B cell (primary cell): ENCODE data around the gene IL1RL2. TPM values are rescaled to one million over a fixed set of nuclear protein-coding genes. Genes with fewer than 3 reads are reported as not detected.

ENCODE experiments used
- ATAC-seq: fragments of 200-7000 bp; cut with Tn5 transposase; one replicate; pipeline ENCODE4 v1.10.0; 2021; ENCODE audit warnings: low read depth, mild to moderate bottlenecking, moderate number of reproducible peaks, moderate library complexity
- CTCF ChIA-PET: fragments of 350-600 bp; sonication (Branson Sonifier 250); formaldehyde crosslinking; loops from one replicate; lab custom pipeline; 2021; ENCODE audit warnings: antibody characterized with exemption, inconsistent platforms; lab: Charles Lee
- POLR2A ChIA-PET: fragments of 350-600 bp; sonication (Branson Sonifier 250); formaldehyde crosslinking; loops from one replicate; lab custom pipeline; 2021; ENCODE audit warnings: antibody characterized with exemption; lab: Charles Lee
- DNase-seq: peaks from one replicate; pipeline ENCODE4 v3.0.0; 2013
- H2AFZ ChIP-seq: 2 replicates; pipeline ENCODE4 v1.6.1; 2012; ENCODE audit warnings: mild to moderate bottlenecking, low read depth, low read length; ENCODE audit not compliant: insufficient read depth, poor library complexity, severe bottlenecking
- H3K27ac ChIP-seq, 2 donors: 1 replicate in 1 of 2; 2 replicates in 1 of 2; pipeline ENCODE4 v1.5.1; 2012 to 2013; ENCODE audit warnings: low read length in 2 of 2, mild to moderate bottlenecking in 2 of 2, moderate library complexity in 1 of 2
- H3K27me3 ChIP-seq, 4 experiments: fragments of 200-600 bp in 1 of 4; sonication (generic) in 1 of 4; replicated peaks in 1 of 4; 1 replicate in 2 of 4; 2 replicates in 2 of 4; pipeline versions ENCODE4 v1.6.1 to v1.7.0; 2013 to 2016; ENCODE audit warnings: low read length in 3 of 4, mild to moderate bottlenecking in 2 of 4, mixed read lengths in 1 of 4, moderate library complexity in 1 of 4; ENCODE audit not compliant: insufficient read depth in 4 of 4, control insufficient read depth in 3 of 4; ENCODE audit errors: control extremely low read depth in 1 of 4
- H3K36me3 ChIP-seq, 2 experiments: replicated peaks in 1 of 2; 1 replicate in 1 of 2; 2 replicates in 1 of 2; pipeline versions ENCODE4 v1.6.1 to v1.7.1; 2013; ENCODE audit warnings: low read length in 1 of 2; ENCODE audit not compliant: insufficient read depth in 2 of 2, control insufficient read depth in 1 of 2; ENCODE audit errors: control extremely low read depth in 1 of 2, extremely low read depth in 1 of 2
- H3K4me1 ChIP-seq, 2 donors: fragments of 200-600 bp in 1 of 2; sonication (generic) in 1 of 2; 1 replicate in 1 of 2; 2 replicates in 1 of 2; pipeline versions ENCODE4 v1.5.1 to v1.6.1; 2013 to 2017; ENCODE audit warnings: low read length in 2 of 2; ENCODE audit not compliant: control insufficient read depth in 2 of 2, insufficient read depth in 2 of 2
- H3K4me2 ChIP-seq: replicated peaks from 2 replicates; pipeline ENCODE3; 2012; ENCODE audit warnings: mild to moderate bottlenecking, low read depth, low read length; ENCODE audit not compliant: poor library complexity, severe bottlenecking
- H3K4me3 ChIP-seq, 5 experiments: fragments of 200-600 bp in 1 of 5; sonication (generic) in 1 of 5; 1 replicate in 3 of 5; 2 replicates in 2 of 5; pipeline versions ENCODE4 v1.5.1 to v1.7.0; 2011 to 2016; ENCODE audit warnings: low read length in 4 of 5, mild to moderate bottlenecking in 4 of 5, low read depth in 2 of 5, control low read depth in 1 of 5, moderate library complexity in 1 of 5; ENCODE audit not compliant: insufficient read depth in 1 of 5; ENCODE audit errors: control extremely low read depth in 1 of 5, extremely low read depth in 1 of 5
- H3K79me2 ChIP-seq: fragments of 200-600 bp; sonication (generic); one replicate; pipeline ENCODE4 v1.6.0; 2016; ENCODE audit warnings: low read length; ENCODE audit not compliant: control insufficient read depth, insufficient read depth
- H3K9ac ChIP-seq: fragments of 200-600 bp; sonication (generic); 2 replicates; pipeline ENCODE4 v1.6.1; 2017; ENCODE audit warnings: mild to moderate bottlenecking, low read length, moderate library complexity
- H3K9me3 ChIP-seq, 3 donors: one replicate each; pipeline versions ENCODE4 v1.6.1 to v1.7.1; 2013; ENCODE audit warnings: low read length in 2 of 3; ENCODE audit not compliant: control insufficient read depth in 2 of 3, insufficient read depth in 1 of 3; ENCODE audit errors: control extremely low read depth in 1 of 3
- H4K20me1 ChIP-seq: 2 replicates; pipeline ENCODE4 v1.6.0; 2012; ENCODE audit warnings: mild to moderate bottlenecking, low read length; ENCODE audit not compliant: insufficient read depth, control insufficient read depth, poor library complexity, severe bottlenecking
- H3K27ac Mint-ChIP-seq: one replicate; pipeline ENCODE4 v1.8.0; 2021; ENCODE audit warnings: mixed read lengths
- H3K27me3 Mint-ChIP-seq: one replicate; pipeline ENCODE4 v1.8.0; 2021; ENCODE audit warnings: mixed read lengths
- H3K4me1 Mint-ChIP-seq: one replicate; pipeline ENCODE4 v1.8.0; 2021; ENCODE audit warnings: mixed read lengths
- H3K4me3 Mint-ChIP-seq: one replicate; pipeline ENCODE4 v1.8.0; 2021; ENCODE audit warnings: mixed read lengths
- H3K9me3 Mint-ChIP-seq: one replicate; pipeline ENCODE4 v1.8.0; 2022; ENCODE audit warnings: mixed read lengths; ENCODE audit not compliant: insufficient read depth
- CTCF ChIP-seq: fragments of 200-600 bp; IDR thresholded peaks from one replicate; pipeline ENCODE4 v1.8.0; 2022; ENCODE audit warnings: antibody characterized with exemption, mild to moderate bottlenecking
- EZH2 ChIP-seq: IDR thresholded peaks from 2 replicates; pipeline ENCODE4 v1.6.1; 2012; ENCODE audit warnings: borderline replicate concordance, low read depth, mild to moderate bottlenecking, moderate library complexity, low read length; ENCODE audit not compliant: insufficient read depth, poor library complexity, severe bottlenecking
- WGBS: methylation state at CpG from one replicate; pipeline ENCODE4 v1.1.5; 2013; ENCODE audit warnings: missing lambda C conversion rate; ENCODE audit not compliant: insufficient coverage; 5-methylcytosine and 5-hydroxymethylcytosine counted together
- intact Hi-C: fragments of 100-400 bp; cut with micrococcal nuclease; formaldehyde crosslinking; loops from one replicate; pipeline ENCODE4 v1.10.0; 2022
- polyA plus RNA-seq: library from polyadenylated mRNA; depleted of rRNA; stranded (reverse); fragments of >200 nt; gene quantifications from 2 replicates; pipeline ENCODE4 v1.2.3, GENCODE V29; 2012
- total RNA-seq, 2 donors: library from RNA; stranded (reverse); fragments of 120-200 nt in 1 of 2; gene quantifications; 1 replicate in 1 of 2; 2 replicates in 1 of 2; pipeline versions ENCODE4 v1.2.3 to v1.2.4, GENCODE V29; 2013 to 2022

Gene IL1RL2
- total and polyA plus RNA-seq, 2 donors (not counting 1 experiment from before 2014, with no cell fraction given) = not detected

- Histone ChIP-seq H3K4me1 (peaks cover 0 to 8% of the 10 kb centered on the region in 2 donors), H3K27me3 (peaks cover 0 to 28% (median 8%) of the 10 kb centered on the region in 4 experiments), H3K36me3 (no peaks in the 10 kb centered on the region), H3K4me2 (no peak overlapping the region), H3K79me2 (no peaks in the 10 kb centered on the region), H2AFZ (no peak overlapping the region), H4K20me1 (no peaks in the 10 kb centered on the region), H3K4me3 (no peak overlapping the region), H3K9me3 (peaks cover 0 to 26% (median 5%) of the 10 kb centered on the region in 3 donors), H3K27ac (no peak overlapping the region), H3K9ac (no peak overlapping the region)
- H3K27me3 Mint-ChIP-seq = peaks cover 47% of the 10 kb centered on the region
- ATAC-seq = no peak
- POLR2A ChIA-PET = no interaction called here
- H3K4me3 Mint-ChIP-seq = no peak overlapping the region
- DNase-seq = no peak
- intact Hi-C loops = no loop called here
- TF ChIP-seq EZH2 (no peak), CTCF (no peak)
- no peak overlapping the region for H3K27ac Mint-ChIP-seq
- H3K9me3 Mint-ChIP-seq = peaks cover 6% of the 10 kb centered on the region
- WGBS = 100% methylated on average over 2 of the region's 2 CpGs
- CTCF ChIA-PET = no interaction called here
- H3K4me1 Mint-ChIP-seq = peaks cover 3% of the 10 kb centered on the region
Observed at GRCh38 chr2:102140377-102140776, 46.4 kb upstream of the IL1RL2 start.

- intact Hi-C loops = no loop called here
- POLR2A ChIA-PET = no interaction called here
- H3K27me3 Mint-ChIP-seq = peaks cover 48% of the 10 kb centered on the region
- no peak overlapping the region for H3K27ac Mint-ChIP-seq
- no peak for DNase-seq
- Histone ChIP-seq H3K36me3 (no peaks in the 10 kb centered on the region), H2AFZ (no peak overlapping the region), H3K4me2 (no peak overlapping the region), H3K27me3 (peaks cover 0 to 28% (median 8%) of the 10 kb centered on the region in 4 experiments), H3K4me3 (no peak overlapping the region), H3K27ac (no peak overlapping the region), H3K4me1 (peaks cover 0 to 8% of the 10 kb centered on the region in 2 donors), H3K9me3 (peaks cover 0 to 31% (median 14%) of the 10 kb centered on the region in 3 donors), H3K9ac (no peak overlapping the region), H3K79me2 (no peaks in the 10 kb centered on the region), H4K20me1 (no peaks in the 10 kb centered on the region)
- peaks cover 11% of the 10 kb centered on the region for H3K9me3 Mint-ChIP-seq
- TF ChIP-seq EZH2 (no peak), CTCF (no peak)
- CTCF ChIA-PET = interaction anchor here (0.9 kb wide), 1 partner anchor 100 kb away, joined by 3 read pairs; no protein-coding TSS in a partner anchor
- WGBS = 77% methylated on average over 9 of the region's 15 CpGs
- ATAC-seq = no peak
- H3K4me1 Mint-ChIP-seq = peaks cover 3% of the 10 kb centered on the region
- H3K4me3 Mint-ChIP-seq = no peak overlapping the region
Observed at GRCh38 chr2:102141011-102141943, 45.5 kb upstream of the IL1RL2 start.
